ENCODE data around the gene ALK.
"Not testable (repeated sequence)": the region's sequence is repeated elsewhere in the genome, so short reads cannot be mapped to it uniquely, and the experiment has no call there.

The ALK gene

DNA sequence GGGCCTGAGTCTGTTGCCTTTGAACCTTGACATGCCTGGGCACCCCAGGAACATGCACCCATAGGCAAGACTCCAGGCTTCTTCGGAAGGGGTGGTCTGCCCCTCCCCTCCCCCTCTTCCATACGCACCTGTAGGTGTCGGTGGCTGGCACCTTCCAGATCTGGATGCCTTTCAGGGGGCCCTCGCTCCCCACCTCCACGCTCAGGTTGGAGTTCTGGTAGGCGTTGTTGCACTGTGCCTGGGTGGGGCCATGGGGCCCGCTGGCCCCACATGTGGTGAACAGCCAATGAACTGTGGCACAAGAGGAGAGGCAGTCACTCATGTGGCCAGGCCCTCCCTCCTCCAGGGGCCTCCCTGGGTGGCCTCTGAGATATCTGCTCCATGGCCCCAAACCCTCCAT lies 670.4 kb downstream of the ALK start:
- no peak for DNase-seq (ENCODE audit: extremely low read depth, low read depth)
- TF ChIP-seq, protein P1, sequence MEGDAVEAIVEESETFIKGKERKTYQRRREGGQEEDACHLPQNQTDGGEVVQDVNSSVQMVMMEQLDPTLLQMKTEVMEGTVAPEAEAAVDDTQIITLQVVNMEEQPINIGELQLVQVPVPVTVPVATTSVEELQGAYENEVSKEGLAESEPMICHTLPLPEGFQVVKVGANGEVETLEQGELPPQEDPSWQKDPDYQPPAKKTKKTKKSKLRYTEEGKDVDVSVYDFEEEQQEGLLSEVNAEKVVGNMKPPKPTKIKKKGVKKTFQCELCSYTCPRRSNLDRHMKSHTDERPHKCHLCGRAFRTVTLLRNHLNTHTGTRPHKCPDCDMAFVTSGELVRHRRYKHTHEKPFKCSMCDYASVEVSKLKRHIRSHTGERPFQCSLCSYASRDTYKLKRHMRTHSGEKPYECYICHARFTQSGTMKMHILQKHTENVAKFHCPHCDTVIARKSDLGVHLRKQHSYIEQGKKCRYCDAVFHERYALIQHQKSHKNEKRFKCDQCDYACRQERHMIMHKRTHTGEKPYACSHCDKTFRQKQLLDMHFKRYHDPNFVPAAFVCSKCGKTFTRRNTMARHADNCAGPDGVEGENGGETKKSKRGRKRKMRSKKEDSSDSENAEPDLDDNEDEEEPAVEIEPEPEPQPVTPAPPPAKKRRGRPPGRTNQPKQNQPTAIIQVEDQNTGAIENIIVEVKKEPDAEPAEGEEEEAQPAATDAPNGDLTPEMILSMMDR (IDR thresholded peaks at IDR 0.05; ENCODE audit: low read depth, low read length), result no peak

DNA sequence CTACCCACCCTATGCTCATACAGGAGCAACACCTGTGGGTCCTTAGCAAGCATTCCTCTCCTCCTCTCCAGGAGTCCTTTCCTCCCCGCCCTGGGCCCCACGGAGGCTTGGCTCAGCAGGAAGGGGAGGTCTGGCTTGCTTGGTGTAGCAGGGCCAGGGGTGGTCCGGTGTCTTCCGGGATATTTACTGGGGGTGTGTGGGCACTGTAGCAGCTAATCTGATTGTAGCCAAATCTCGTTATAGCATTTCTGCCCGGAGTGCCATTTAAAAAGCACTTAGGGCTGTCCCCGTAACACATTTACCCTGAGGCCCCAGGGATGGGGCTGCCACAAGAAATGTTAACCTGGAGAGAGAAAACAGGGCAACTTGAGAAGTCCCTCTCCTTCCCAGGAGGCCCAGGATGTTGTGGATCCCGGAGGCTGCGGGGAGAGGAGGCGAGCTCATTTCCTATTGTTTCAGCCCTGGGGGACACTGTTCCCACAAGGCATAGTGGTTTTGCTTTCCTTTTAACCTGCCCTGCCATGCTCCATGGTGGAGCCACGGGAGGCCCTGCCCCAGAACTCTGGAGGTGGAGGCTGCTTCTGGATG lies 671.6 kb downstream of the ALK start:
- DNase-seq (ENCODE audit: extremely low read depth, low read depth), result no peak

GRCh38 chr2:29247336-29247914 lies 674.0 kb downstream of the ALK start:
- TF ChIP-seq, protein P1 (IDR thresholded peaks at IDR 0.05; ENCODE audit: low read depth, low read length), result no peak
- DNase-seq (ENCODE audit: extremely low read depth, low read depth), result no peak

More for the DNA sequence above, 671.6 kb downstream of the ALK start:
- TF ChIP-seq, protein P1 (IDR thresholded peaks at IDR 0.05; ENCODE audit: low read depth, low read length), result no peak

GRCh38 chr2:29246383-29247300 lies 674.7 kb downstream of the ALK start:
- TF ChIP-seq, protein P1 (IDR thresholded peaks at IDR 0.05; ENCODE audit: low read depth, low read length), result no peak

GRCh38 chr2:29245742-29246382 lies 675.5 kb downstream of the ALK start:
- DNase-seq (ENCODE audit: extremely low read depth, low read depth), result no peak
- TF ChIP-seq, protein P1 (IDR thresholded peaks at IDR 0.05; ENCODE audit: low read depth, low read length), result no peak

More at GRCh38 chr2:29246383-29247300, 674.7 kb downstream of the ALK start:
- DNase-seq (ENCODE audit: extremely low read depth, low read depth), result no peak

- not testable (repeated sequence) for DNase-seq (ENCODE audit: extremely low read depth, low read depth)
Measured at GRCh38 chr2:29245035-29245741, 676.2 kb downstream of the ALK start.

Data from AG09319 (cell line).